ENCODE results near the gene DYNC2I2.
"Not testable (repeated sequence)": the region's sequence is repeated elsewhere in the genome, so short reads cannot be mapped to it uniquely, and the experiment has no call there.

The DYNC2I2 gene

GRCh38 chr9:128614728-128615127 is 41.9 kb downstream of the DYNC2I2 start:
- DNase-seq (ENCODE audit: low read depth): no peak

- no peak for DNase-seq (ENCODE audit: low read depth)
Observed at GRCh38 chr9:128611600-128612394, 44.9 kb downstream of the DYNC2I2 start.

DNA sequence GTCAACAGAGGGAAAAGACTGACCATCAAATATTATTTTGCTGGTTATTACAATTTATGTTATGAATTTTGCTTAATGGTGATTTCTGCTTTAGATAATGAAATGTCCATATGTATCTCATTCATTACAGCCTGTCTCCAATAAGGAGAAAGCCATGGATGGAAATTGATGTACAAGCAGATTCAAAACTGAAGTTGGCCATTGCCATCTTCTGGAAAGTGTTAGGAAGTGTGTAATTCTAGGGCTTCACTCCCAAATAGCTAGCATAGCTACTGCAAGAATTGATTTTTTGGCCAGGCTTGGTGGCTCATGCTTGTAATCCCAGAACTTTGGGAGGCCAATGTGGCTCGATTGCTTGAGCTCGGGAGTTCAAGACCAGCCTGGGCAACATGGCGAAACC is 45.8 kb downstream of the DYNC2I2 start:
- no peak for DNase-seq (ENCODE audit: low read depth)

GRCh38 chr9:128607642-128608350 is 48.9 kb downstream of the DYNC2I2 start:
- no peak for DNase-seq (ENCODE audit: low read depth)

DNA sequence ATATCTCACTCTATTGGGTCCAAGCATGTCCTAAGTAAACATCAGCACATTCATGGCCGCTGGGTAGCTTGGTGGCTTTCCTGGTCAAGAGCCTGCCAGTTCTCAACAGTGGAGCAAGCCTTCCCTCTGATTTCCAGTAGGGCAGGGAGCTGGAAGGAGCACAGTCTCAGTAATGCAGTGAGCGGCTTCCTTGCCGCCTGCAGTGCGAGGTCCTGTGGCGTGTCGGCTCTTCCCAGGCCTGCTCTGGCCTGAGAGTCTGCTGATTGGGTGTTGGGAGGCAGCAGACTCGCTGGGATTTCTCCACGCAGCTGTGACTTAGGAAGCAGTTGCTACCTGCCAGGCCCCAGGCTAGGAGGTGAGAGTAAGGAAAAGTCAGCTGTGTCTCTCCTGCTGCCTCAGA is 53.0 kb downstream of the DYNC2I2 start:
- no peak for DNase-seq (ENCODE audit: low read depth)

- no peak for DNase-seq (ENCODE audit: low read depth)
Observed at GRCh38 chr9:128600099-128600498, 56.5 kb downstream of the DYNC2I2 start.

DNA sequence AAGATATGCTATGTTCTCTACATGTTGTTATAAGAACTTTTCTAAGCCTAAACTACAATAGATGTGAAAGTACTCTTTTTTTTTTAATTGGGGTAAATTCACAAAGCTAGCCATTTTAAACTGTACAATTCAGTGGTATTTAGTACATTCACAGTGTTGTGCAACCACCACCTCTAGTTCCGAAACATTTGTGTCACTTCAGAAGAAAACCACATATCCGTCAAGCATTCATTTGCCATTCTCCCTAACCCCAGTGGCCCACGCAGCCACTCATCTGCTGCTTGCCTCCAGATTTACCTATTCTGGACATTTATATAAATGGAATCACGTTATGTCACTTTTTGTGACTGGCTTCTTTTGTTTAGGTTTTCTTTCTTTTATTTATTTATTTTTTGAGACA is 61.2 kb downstream of the DYNC2I2 start:
- DNase-seq (ENCODE audit: low read depth): no peak

- DNase-seq (ENCODE audit: low read depth): no peak
Observed at GRCh38 chr9:128593856-128594255, 62.8 kb downstream of the DYNC2I2 start.

DNA sequence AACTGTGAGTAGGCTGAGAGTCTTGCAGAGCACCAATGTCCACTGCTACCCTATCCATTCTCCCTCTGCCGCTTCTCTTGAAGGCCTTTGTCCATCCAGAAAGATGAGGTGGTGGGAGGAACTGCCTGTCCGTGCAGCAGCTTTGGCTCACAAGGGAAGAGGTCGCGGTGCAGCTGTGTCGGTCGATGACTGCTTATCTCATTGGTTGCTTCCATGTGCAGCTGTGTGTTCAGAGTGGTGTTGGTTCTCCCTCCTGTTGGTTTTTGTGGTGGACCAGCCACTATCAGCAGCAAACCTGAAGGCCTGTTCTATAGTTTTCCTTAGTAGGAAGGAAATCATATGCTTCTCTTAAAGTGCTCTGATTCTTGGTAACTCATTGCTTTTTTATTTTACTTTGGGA is 63.6 kb downstream of the DYNC2I2 start:
- DNase-seq (ENCODE audit: low read depth): no peak

GRCh38 chr9:128588581-128589233 is 67.9 kb downstream of the DYNC2I2 start:
- no peak for DNase-seq (ENCODE audit: low read depth)

DNA sequence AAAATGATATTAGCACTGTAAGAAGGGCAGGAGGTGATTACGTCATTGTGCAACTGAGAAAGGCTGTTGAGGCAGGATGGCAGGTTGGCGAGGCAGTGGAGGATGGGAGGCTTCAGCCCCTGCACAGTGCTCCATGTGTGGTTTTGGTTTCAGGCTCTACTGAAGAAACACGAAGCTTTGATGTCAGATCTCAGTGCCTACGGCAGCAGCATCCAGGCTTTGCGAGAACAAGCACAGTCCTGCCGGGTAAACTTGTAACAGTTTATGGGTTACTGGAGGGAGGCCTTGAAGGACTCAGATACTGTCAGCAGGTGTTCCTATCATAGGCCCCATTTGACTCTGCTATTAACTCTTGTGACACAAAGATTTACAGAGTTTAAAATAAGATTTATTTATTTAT is 69.2 kb downstream of the DYNC2I2 start:
- no peak for DNase-seq (ENCODE audit: low read depth)

GRCh38 chr9:128586934-128587333 is 69.7 kb downstream of the DYNC2I2 start:
- not testable (repeated sequence) for DNase-seq (ENCODE audit: low read depth)

DNA sequence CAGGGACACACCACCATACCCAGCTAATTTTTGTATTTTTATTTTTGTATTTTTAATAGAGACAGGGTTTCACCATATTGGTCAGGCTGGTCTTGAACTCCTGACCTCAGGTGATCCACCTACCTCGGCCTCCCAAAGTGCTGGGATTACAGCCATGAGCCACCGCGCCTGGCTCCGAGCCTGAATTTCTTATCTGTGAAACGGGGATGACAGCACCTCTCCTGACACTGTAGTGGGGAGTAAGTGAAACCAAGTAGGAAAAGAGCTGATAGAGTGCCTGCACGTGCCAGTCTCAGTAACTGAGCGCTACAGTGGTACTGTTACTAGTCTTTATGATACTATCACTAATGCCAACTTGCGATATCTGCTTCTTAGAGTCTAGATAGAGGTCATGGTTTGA is 71.5 kb downstream of the DYNC2I2 start:
- not testable (repeated sequence) for DNase-seq (ENCODE audit: low read depth)
